Measurements from ENCODE around the gene ATE1.
"Not testable (repeated sequence)": the region's sequence is repeated elsewhere in the genome, so short reads cannot be mapped to it uniquely, and the experiment has no call there.

The ATE1 gene

GRCh38 chr10:121781101-121781500, 146.7 kb downstream of the ATE1 start:
- no peak for DNase-seq

GRCh38 chr10:121774813-121775212, 153.0 kb downstream of the ATE1 start:
- DNase-seq: no peak

DNA sequence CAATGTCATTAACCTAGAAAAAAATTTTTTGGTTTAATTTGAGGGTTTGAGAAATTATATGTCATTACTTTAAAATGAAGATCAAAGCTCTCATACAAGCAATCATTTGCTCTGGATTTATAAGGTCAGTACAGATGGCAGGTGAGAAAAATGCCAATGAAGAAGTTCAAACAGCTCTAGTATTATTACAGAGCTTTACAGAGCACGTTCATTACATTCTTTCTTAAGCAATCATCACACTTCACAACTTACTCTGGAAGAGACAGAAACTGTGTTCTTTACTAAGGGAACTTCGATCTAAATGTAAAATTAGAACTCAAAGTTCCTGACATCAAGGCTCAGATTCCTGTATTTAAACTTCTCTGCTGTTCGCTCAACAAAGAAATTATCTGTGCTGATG, 153.4 kb downstream of the ATE1 start:
- DNase-seq: no peak

DNA sequence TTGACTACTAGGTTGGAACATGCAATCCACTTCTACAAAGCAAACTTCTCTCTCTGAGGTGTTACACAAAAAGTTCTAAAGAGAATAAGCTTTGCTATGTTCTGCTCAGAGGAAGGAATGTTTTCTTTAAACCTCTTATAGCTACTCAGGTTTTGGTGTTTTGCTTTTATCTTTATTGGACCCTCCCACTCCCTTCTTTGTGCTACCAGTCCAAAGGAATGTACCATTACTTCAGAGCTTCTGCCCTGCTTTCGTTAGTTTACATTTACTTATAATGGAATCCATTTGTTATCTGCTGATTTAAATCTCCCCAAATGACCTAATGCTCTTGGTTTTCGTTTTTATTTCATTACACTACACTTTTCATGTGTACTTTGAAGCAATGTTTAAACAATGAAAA, 154.9 kb downstream of the ATE1 start:
- no peak for DNase-seq

DNA sequence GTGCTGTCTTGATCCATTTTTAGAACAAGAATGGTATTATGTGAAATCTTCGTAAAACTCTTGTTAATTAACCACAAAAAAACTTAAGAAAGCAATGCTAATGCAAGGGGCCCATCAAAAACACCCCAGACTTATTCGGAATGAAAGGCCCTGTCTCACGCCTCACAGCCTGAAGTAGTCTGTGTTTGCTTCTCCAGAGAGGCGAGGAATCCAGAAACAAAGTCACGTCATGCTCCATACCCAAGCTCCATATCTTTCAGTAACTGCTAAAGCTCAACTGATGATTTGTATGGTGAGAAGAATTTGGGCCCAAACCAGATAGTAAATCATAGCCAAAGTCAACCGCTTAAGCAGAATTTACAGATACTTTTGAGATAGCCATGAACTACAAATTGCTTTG, 155.4 kb downstream of the ATE1 start:
- no peak for DNase-seq

- no peak for DNase-seq
Observed at GRCh38 chr10:121771966-121772365, 155.9 kb downstream of the ATE1 start.

DNA sequence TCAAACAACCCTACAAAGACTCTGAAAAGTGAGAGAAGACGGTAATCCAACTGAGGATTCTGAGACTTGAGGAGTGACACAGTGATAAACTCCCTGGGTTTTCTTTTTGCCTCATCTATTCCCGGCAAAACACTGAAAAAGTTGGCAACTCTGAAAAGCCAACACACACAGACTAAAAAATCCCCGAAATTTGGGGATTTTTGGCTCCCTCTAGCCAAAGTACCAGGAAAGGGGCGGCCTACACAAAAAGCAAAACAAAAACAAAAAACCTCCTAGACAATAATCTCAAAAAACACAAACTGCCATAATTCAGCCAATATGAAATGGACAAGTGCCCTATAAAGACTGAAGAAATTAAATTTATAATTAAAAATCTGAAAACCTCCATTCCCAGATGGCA, 161.4 kb downstream of the ATE1 start:
- no peak for DNase-seq

DNA sequence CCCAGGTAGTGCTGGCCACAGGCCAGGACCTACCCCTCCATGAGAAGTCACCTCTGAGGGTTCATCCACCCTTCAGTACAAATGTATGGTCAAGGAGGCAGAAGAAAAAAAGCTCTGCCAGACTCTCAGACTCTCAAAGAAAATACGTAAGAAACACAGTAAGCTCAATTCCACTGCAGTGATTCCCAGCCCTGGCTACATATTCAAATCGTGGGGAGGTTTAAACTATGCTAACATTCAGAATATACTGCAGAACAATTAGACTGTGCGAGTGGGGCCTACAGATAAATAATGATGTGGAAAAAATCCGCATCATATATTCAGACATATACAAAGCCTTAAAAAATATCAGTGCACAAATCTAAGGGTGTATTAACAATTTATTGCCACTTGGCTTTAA, 162.6 kb downstream of the ATE1 start:
- DNase-seq: no peak

DNA sequence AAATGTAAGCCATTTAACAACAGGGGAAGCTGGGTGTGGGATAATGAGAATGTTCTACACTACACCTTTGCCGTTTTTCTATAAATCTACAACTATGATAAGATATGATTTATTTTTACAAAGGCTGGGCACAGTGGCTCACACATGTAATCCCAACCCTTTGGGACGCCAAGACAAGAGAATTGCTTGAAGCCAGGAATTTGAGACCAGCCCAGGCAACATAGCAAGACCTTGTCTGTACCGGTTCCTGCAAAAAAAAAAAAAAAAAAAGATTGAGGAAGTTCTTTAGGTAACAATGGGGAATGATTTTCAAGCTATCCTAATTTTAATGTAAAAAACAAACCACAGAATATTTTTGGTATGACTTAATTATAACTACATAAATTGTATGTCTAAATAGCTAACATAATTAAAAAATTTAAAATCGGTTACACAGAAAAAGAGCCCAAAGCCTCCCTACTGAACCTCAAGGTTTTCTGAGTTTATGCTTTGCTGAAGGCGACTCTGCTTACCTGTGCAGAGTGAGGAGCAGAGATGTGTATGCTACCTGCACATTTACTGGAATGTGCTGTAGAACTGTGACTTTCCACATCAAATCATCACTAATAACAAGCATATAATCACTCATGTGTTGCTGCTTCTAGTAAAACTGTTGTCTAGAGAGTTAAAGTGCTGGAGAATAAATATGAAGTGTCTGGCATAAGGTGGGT, 163.4 kb downstream of the ATE1 start:
- DNase-seq: no peak

- not testable (repeated sequence) for DNase-seq
Observed at GRCh38 chr10:121757241-121757640, 170.6 kb downstream of the ATE1 start.

- DNase-seq: not testable (repeated sequence)
Observed at GRCh38 chr10:121755496-121755895, 172.3 kb downstream of the ATE1 start.

GRCh38 chr10:121754666-121755065, 173.2 kb downstream of the ATE1 start:
- no peak for DNase-seq

GRCh38 chr10:121753726-121754476, 173.9 kb downstream of the ATE1 start:
- no peak for DNase-seq

GRCh38 chr10:121751191-121751760, 176.6 kb downstream of the ATE1 start:
- no peak for DNase-seq

DNA sequence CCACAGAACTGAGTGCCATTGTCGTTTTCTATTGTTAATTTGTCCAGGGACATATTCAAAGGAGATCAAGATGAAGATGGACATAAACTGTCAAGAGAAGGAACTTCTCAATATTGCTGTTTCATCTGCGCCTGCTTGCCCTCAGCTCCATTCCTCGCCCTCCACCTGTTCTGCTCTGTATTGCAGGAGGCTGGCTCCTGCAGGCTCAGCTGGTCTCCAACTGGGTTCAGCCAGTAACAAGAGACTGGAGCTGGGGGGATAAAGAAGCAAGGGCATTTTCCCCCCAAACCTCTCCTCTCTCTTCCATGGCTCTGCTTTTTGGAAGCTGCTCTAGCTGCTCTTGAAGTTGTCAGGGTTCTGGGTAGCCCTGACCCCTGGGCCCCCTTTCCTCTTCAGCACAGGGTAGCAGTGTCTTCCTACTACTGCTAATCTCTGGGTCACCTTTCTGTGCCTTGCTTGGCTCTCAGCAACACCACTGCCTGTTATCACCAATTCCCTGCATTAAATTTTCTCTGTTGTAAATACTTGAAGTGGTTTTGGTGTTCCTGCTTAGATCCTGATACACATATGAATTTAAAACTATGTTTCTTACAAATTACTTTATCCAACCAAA, 180.6 kb downstream of the ATE1 start:
- DNase-seq: no peak

GRCh38 chr10:121741248-121741792, 186.5 kb downstream of the ATE1 start:
- DNase-seq: no peak

DNA sequence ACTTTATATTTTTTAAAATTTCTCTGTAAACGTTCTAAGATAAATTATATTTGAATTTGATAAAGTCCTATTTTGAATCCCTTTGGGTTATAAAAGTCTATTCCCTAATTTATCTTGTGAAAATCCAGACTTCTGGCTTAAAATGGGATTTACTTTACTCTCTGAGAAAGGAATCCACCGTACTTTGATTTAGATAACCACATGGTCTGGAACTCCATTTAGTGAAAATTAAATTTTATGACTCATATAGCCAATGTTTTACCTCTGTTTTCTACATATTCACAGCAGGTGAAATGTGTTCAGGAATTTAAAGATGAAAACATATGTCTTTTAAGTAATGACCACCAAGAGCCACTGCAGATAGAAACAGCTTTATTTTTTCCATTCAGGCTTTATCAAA, 187.8 kb downstream of the ATE1 start:
- no peak for DNase-seq

- DNase-seq: no peak
Observed at GRCh38 chr10:121739114-121739513, 188.7 kb downstream of the ATE1 start.

DNA sequence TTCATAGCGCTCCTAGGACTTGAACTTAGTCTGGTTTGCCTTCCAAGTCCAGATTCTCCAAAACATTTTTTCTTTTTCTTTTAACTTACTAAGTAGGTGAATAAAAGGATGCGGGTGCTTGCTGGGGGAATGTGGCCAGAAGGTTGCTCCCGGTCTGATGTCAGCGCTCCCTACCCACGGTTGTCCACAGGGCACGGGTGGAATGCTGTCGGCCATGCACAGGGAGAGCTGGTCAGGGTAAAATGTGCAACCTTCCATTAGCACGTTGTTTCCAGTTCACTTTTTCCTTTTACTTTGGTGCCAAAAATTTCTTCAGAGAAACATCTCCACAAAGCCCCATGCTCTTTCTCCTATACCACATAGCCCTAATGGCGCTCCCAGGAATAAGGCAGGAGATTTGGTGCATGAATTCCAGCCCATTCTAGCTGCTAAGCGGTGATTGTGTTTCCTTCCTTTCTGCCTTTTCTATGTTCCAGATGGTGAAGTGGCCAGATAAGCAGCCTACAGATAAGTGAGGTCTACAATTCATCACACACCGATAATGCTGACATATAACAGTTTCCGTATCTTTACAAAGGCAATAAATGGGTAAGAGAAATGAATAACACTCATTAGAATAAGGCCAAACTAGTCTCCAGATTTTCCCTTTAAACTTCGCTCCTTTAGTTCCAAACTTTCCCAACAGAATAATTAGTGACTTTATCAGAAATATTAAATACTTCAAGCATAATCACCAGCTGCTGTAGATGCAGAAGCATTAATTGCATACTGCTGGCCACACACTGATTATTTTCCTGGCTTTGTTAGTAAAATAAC, 191.3 kb downstream of the ATE1 start:
- no peak for DNase-seq

- DNase-seq: no peak
Observed at GRCh38 chr10:121735263-121735662, 192.6 kb downstream of the ATE1 start.

DNA sequence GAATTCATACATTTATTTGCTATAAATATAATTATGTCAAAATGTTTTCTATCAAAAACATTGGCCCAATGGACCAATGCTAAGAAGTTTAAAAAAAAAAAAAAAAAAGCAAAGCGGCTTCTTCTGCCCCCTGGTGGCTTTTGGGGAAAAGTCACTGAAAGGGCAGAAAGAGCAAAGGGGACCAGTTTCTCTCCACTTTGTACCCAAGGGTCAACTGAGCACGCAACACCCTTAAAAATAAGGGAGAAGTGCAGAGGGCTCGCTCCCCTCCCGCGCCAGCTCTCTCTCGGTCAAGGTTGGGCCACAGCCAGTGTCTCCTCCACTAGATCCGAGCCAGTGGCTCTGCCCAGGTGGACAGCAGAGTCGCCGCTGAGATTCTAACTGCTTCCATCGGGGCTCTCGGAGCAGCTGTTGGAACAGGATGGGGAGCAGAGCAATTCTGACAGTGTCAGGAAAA, 193.2 kb downstream of the ATE1 start:
- DNase-seq: no peak

DNA sequence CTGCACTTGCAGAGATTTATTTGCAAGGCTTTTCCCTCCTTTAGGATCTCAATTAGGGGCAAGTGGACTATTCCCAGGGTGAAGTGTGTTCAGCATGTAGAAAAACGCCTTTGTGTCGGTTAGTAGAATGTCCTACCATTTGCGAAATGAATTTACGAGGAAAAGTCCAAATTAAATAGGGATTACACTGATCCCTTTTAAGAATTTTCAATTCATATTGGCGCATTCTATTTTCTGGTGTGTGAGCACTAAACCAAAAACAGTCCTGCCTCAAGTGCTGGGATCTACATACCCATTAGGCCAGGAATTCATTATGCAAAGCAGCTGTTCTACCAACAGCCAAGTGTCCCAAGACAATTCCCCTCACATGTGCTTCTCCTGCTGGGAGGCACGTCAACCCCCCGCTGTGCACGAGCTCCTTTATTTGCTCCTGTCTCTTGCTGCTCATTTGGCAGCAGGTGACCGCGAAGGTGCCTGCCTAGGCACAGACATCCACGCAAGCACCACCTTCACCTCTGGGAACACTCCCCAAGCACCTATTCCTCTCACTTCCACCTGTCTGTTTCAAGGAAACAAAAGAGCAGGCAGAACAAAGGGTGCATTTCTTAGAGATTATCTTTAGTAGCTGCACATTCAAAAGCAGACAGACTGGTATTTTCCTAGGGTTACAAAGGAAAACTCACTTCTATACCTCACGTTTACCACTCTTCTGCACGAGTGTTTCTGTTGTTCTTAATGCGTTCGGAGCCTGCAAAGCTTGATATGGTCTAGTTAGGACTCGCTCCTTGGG, 195.0 kb downstream of the ATE1 start:
- no peak for DNase-seq

All from cortex of kidney (tissue), 1 donor.